HG02943 (cell line): ENCODE data around the gene OTUD5.

Source experiments
- ATAC-seq: cut with Tn5 transposase; IDR thresholded peaks from one replicate; pipeline ENCODE4 v1.9.1; 2021; ENCODE audit warnings: mild to moderate bottlenecking, low read depth, moderate library complexity; ENCODE audit not compliant: unreplicated experiment

Gene OTUD5

GRCh38 chrX:48972220-48973164 lies 15.1 kb upstream of the OTUD5 start:
- ATAC-seq = no peak

- ATAC-seq = no peak
Measured at GRCh38 chrX:48971249-48972219, 14.1 kb upstream of the OTUD5 start, which contains the start of gene KCND1. Gene KCND1 (minus strand): TSS chrX:48971844. CDS start chrX:48970271, 1,573 bp downstream.

- ATAC-seq = no peak
Measured at GRCh38 chrX:48969471-48969870, 12.1 kb upstream of the OTUD5 start.

GRCh38 chrX:48968377-48968776 lies 11.0 kb upstream of the OTUD5 start:
- no peak for ATAC-seq

GRCh38 chrX:48966796-48967579 lies 9.6 kb upstream of the OTUD5 start:
- no peak for ATAC-seq

GRCh38 chrX:48965959-48966358 lies 8.6 kb upstream of the OTUD5 start:
- no peak for ATAC-seq

- ATAC-seq = no peak
Measured at GRCh38 chrX:48961585-48962091, 4.2 kb upstream of the OTUD5 start.

- no peak for ATAC-seq
Measured at GRCh38 chrX:48960291-48960690, 2.9 kb upstream of the OTUD5 start.

GRCh38 chrX:48958635-48959094 lies 1.3 kb upstream of the OTUD5 start:
- ATAC-seq = no peak

GRCh38 chrX:48957827-48958634 lies 624 bp upstream of the OTUD5 start:
- peak; percentile 76 for ATAC-seq

- no peak for ATAC-seq
Measured at GRCh38 chrX:48956728-48957414, 536 bp downstream of the OTUD5 start.

GRCh38 chrX:48948589-48948988 lies 8.8 kb downstream of the OTUD5 start:
- no peak for ATAC-seq

- ATAC-seq = no peak
Measured at GRCh38 chrX:48945517-48946348, 11.7 kb downstream of the OTUD5 start.

- no peak for ATAC-seq
Measured at GRCh38 chrX:48942895-48943294, 14.5 kb downstream of the OTUD5 start.

- ATAC-seq = no peak
Measured at GRCh38 chrX:48940404-48940955, 16.9 kb downstream of the OTUD5 start.

GRCh38 chrX:48939524-48940228 lies 17.7 kb downstream of the OTUD5 start:
- no peak for ATAC-seq
